HepG2 (cell line): ENCODE data around the gene TPGS1. TPM values are rescaled to one million over a fixed set of nuclear protein-coding genes. Genes with fewer than 3 reads are reported as not detected.

Source experiments
- CCAR2 ChIP-seq: fragments of 200-400 bp; formaldehyde crosslinking; optimal IDR thresholded peaks from 2 replicates; pipeline ENCODE3; 2018; ENCODE audit warnings: low read depth, mild to moderate bottlenecking, low read length, moderate library complexity
- FOSL2 ChIP-seq: sonication (generic); formaldehyde crosslinking; IDR thresholded peaks from 2 replicates; pipeline ENCODE4 v1.4.0; 2020; ENCODE audit warnings: missing genetic modification reagents
- GATAD2A ChIP-seq: IDR thresholded peaks from 2 replicates; pipeline ENCODE4 v1.6.1; 2016
- HDAC6 ChIP-seq: fragments of 200-600 bp; sonication (generic); IDR thresholded peaks from 2 replicates; pipeline ENCODE4 v1.7.0; 2017; ENCODE audit warnings: mild to moderate bottlenecking, antibody characterized with exemption, low read length, low read depth
- MEIS1 ChIP-seq: sonication (generic); formaldehyde crosslinking; IDR thresholded peaks from 2 replicates; pipeline ENCODE4 v1.9.0; 2021; ENCODE audit warnings: mild to moderate bottlenecking, missing genetic modification reagents, moderate library complexity, borderline replicate concordance
- RARG ChIP-seq: sonication (generic); formaldehyde crosslinking; IDR thresholded peaks from 2 replicates; pipeline ENCODE4 v1.4.0; 2020; ENCODE audit warnings: low read depth, mild to moderate bottlenecking, missing genetic modification reagents
- SALL2 ChIP-seq: sonication (generic); formaldehyde crosslinking; IDR thresholded peaks from 2 replicates; pipeline ENCODE4 v1.8.1; 2023; ENCODE audit warnings: mild to moderate bottlenecking, missing genetic modification reagents, inconsistent platforms
- ZC3H13 ChIP-seq: sonication (generic); formaldehyde crosslinking; IDR thresholded peaks from 2 replicates; pipeline ENCODE4 v1.8.1; 2023; ENCODE audit warnings: mild to moderate bottlenecking, missing genetic modification reagents, moderate library complexity
- ZC3H4 ChIP-seq: sonication (generic); formaldehyde crosslinking; IDR thresholded peaks from 2 replicates; pipeline ENCODE4 v1.4.0; 2020; ENCODE audit warnings: missing genetic modification reagents, borderline replicate concordance
- ZNF138 ChIP-seq: sonication (generic); formaldehyde crosslinking; IDR thresholded peaks from 2 replicates; pipeline ENCODE4 v1.5.0; 2020; ENCODE audit warnings: mild to moderate bottlenecking, low read depth, missing genetic modification reagents
- ZNF777 ChIP-seq: sonication (generic); formaldehyde crosslinking; IDR thresholded peaks from 2 replicates; pipeline ENCODE4 v1.4.0; 2020; ENCODE audit warnings: missing genetic modification reagents
- ZSCAN9 ChIP-seq: IDR thresholded peaks from 2 replicates; pipeline ENCODE4 v1.6.1; 2016; ENCODE audit warnings: borderline replicate concordance
- polyA plus RNA-seq, 8 experiments: library from polyadenylated mRNA; depleted of rRNA in 3 of 8; stranded (reverse) in 7 of 8; unstranded in 1 of 8; fragments of >200 nt; fragmentation: Illumina TruSeq in 4 of 8; extraction: Trizol in 4 of 8; gene quantifications; 2 replicates each; pipeline versions ENCODE4 v1.2.1 to v1.2.3, GENCODE V29; 2011 to 2016; ENCODE audit warnings: low read depth in 4 of 8, missing spikeins in 1 of 8, mixed read lengths in 1 of 8; ENCODE audit not compliant: insufficient read depth in 1 of 8
- total RNA-seq, 5 experiments: library from RNA; depleted of rRNA; stranded (reverse); fragments of >200 nt; fragmentation: Illumina TruSeq; extraction: Trizol; gene quantifications; 2 replicates each; pipeline ENCODE4 v1.2.3, GENCODE V29; 2016; ENCODE audit warnings: low read depth in 1 of 5
- TF ChIP-seq, protein P1 (sequence below): sonication (generic); formaldehyde crosslinking; IDR thresholded peaks from 2 replicates; pipeline ENCODE4 v1.4.0; 2020; ENCODE audit warnings: missing genetic modification reagents, borderline replicate concordance
- TF ChIP-seq, protein P2 (sequence below): sonication (generic); formaldehyde crosslinking; IDR thresholded peaks from 2 replicates; pipeline ENCODE4 v1.9.0; 2021; ENCODE audit warnings: missing genetic modification reagents, mild to moderate bottlenecking, borderline replicate concordance
- TF ChIP-seq, protein P3 (sequence below): sonication (generic); formaldehyde crosslinking; IDR thresholded peaks from 2 replicates; pipeline ENCODE4 v1.4.0; 2020; ENCODE audit warnings: mild to moderate bottlenecking, missing genetic modification reagents
- TF ChIP-seq, protein P4 (sequence below): sonication (generic); formaldehyde crosslinking; IDR thresholded peaks from 2 replicates; pipeline ENCODE4 v1.8.1; 2023; ENCODE audit warnings: mild to moderate bottlenecking, missing genetic modification reagents
- TF ChIP-seq, protein P5 (sequence below): sonication (generic); formaldehyde crosslinking; IDR thresholded peaks from 2 replicates; pipeline ENCODE4 v1.4.0; 2020; ENCODE audit warnings: mild to moderate bottlenecking, missing genetic modification reagents
- TF ChIP-seq, protein P6 (sequence below): sonication (generic); formaldehyde crosslinking; IDR thresholded peaks from 2 replicates; pipeline ENCODE4 v1.5.1; 2020; ENCODE audit warnings: missing genetic modification reagents, mild to moderate bottlenecking, borderline replicate concordance

Gene TPGS1
- total and polyA plus RNA-seq, 2 of the 13 experiments (the other 11 are each of a cell fraction or from before 2014, with no cell fraction given), result 1.1 to 6.2 TPM

DNA sequence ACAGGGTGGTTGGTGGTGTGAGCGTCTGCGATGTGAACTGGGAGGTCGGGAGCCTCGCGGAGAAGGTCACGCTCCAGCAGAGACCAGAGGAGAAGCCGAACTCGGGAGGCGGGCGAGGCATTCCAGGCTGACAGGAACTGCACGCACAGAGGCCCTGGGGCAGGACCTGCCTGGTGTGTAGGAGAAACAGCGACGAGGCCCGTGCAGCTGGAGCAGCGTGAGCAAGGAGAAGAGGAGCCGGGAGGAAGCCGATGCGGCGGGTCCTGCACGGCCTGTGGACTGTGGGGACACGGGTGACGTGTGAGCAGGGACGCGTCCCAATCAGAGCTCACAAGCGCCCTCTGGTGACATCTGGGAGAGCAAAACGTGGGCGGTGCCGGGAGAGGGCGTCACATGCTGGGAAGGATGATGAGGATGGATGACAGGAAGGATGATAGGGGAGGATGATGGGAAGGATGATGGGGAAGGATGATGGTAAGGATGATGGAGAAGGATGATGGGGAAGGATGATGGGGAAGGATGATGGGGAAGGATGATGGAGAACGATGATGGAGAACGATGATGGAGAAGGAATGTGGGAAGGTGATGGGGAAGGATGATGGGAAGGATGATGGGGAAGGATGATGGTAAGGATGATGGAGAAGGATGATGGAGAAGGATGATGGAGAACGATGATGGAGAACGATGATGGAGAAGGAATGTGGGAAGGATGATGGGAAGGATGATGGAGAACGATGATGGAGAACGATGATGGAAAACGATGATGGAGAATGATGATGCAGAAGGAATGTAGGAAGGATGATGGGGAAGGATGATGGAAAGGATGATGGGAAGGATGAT is 27.1 kb upstream of the TPGS1 start (continued):
- TF ChIP-seq, protein P1, sequence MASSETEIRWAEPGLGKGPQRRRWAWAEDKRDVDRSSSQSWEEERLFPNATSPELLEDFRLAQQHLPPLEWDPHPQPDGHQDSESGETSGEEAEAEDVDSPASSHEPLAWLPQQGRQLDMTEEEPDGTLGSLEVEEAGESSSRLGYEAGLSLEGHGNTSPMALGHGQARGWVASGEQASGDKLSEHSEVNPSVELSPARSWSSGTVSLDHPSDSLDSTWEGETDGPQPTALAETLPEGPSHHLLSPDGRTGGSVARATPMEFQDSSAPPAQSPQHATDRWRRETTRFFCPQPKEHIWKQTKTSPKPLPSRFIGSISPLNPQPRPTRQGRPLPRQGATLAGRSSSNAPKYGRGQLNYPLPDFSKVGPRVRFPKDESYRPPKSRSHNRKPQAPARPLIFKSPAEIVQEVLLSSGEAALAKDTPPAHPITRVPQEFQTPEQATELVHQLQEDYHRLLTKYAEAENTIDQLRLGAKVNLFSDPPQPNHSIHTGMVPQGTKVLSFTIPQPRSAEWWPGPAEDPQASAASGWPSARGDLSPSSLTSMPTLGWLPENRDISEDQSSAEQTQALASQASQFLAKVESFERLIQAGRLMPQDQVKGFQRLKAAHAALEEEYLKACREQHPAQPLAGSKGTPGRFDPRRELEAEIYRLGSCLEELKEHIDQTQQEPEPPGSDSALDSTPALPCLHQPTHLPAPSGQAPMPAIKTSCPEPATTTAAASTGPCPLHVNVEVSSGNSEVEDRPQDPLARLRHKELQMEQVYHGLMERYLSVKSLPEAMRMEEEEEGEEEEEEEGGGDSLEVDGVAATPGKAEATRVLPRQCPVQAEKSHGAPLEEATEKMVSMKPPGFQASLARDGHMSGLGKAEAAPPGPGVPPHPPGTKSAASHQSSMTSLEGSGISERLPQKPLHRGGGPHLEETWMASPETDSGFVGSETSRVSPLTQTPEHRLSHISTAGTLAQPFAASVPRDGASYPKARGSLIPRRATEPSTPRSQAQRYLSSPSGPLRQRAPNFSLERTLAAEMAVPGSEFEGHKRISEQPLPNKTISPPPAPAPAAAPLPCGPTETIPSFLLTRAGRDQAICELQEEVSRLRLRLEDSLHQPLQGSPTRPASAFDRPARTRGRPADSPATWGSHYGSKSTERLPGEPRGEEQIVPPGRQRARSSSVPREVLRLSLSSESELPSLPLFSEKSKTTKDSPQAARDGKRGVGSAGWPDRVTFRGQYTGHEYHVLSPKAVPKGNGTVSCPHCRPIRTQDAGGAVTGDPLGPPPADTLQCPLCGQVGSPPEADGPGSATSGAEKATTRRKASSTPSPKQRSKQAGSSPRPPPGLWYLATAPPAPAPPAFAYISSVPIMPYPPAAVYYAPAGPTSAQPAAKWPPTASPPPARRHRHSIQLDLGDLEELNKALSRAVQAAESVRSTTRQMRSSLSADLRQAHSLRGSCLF (CRISPR knock-in tag), result no peak
- TF ChIP-seq, protein P2, sequence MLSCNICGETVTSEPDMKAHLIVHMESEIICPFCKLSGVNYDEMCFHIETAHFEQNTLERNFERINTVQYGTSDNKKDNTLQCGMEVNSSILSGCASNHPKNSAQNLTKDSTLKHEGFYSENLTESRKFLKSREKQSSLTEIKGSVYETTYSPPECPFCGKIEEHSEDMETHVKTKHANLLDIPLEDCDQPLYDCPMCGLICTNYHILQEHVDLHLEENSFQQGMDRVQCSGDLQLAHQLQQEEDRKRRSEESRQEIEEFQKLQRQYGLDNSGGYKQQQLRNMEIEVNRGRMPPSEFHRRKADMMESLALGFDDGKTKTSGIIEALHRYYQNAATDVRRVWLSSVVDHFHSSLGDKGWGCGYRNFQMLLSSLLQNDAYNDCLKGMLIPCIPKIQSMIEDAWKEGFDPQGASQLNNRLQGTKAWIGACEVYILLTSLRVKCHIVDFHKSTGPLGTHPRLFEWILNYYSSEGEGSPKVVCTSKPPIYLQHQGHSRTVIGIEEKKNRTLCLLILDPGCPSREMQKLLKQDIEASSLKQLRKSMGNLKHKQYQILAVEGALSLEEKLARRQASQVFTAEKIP (CRISPR knock-in tag), result no peak
- TF ChIP-seq, protein P3, sequence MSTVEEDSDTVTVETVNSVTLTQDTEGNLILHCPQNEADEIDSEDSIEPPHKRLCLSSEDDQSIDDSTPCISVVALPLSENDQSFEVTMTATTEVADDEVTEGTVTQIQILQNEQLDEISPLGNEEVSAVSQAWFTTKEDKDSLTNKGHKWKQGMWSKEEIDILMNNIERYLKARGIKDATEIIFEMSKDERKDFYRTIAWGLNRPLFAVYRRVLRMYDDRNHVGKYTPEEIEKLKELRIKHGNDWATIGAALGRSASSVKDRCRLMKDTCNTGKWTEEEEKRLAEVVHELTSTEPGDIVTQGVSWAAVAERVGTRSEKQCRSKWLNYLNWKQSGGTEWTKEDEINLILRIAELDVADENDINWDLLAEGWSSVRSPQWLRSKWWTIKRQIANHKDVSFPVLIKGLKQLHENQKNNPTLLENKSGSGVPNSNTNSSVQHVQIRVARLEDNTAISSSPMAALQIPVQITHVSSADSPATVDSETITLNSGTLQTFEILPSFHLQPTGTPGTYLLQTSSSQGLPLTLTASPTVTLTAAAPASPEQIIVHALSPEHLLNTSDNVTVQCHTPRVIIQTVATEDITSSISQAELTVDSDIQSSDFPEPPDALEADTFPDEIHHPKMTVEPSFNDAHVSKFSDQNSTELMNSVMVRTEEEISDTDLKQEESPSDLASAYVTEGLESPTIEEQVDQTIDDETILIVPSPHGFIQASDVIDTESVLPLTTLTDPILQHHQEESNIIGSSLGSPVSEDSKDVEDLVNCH (CRISPR knock-in tag), result no peak
- peak; percentile 25; the same call in 1 of the 2 replicates for TF ChIP-seq FOSL2
- TF ChIP-seq, protein P4, sequence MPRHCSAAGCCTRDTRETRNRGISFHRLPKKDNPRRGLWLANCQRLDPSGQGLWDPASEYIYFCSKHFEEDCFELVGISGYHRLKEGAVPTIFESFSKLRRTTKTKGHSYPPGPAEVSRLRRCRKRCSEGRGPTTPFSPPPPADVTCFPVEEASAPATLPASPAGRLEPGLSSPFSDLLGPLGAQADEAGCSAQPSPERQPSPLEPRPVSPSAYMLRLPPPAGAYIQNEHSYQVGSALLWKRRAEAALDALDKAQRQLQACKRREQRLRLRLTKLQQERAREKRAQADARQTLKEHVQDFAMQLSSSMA (CRISPR knock-in tag), result no peak
- TF ChIP-seq GATAD2A (CRISPR knock-in tag), result peak; percentile 67
- no peak for TF ChIP-seq ZNF777 (CRISPR knock-in tag)
- no peak for TF ChIP-seq ZNF138 (CRISPR knock-in tag)
- TF ChIP-seq ZC3H4 (CRISPR knock-in tag), result no peak
- TF ChIP-seq ZSCAN9, result no peak
- peak; percentile 52; the same call in 1 of the 2 replicates for TF ChIP-seq MEIS1
- no peak for TF ChIP-seq ZC3H13
- no peak for TF ChIP-seq HDAC6
- no peak for TF ChIP-seq RARG (CRISPR knock-in tag)
- no peak for TF ChIP-seq CCAR2
- TF ChIP-seq SALL2 (CRISPR knock-in tag), result peak; percentile 57; the same call in 1 of the 2 replicates
- TF ChIP-seq, protein P5, sequence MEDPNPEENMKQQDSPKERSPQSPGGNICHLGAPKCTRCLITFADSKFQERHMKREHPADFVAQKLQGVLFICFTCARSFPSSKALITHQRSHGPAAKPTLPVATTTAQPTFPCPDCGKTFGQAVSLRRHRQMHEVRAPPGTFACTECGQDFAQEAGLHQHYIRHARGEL, result no peak
- TF ChIP-seq, protein P6, sequence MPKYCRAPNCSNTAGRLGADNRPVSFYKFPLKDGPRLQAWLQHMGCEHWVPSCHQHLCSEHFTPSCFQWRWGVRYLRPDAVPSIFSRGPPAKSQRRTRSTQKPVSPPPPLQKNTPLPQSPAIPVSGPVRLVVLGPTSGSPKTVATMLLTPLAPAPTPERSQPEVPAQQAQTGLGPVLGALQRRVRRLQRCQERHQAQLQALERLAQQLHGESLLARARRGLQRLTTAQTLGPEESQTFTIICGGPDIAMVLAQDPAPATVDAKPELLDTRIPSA (CRISPR knock-in tag), result no peak
